Measurements from ENCODE around the gene MZB1. TPM values are rescaled to one million over a fixed set of nuclear protein-coding genes. Genes with fewer than 3 reads are reported as not detected.

MZB1 gene
- total and polyA plus RNA-seq, 2 donors (not counting 1 experiment from before 2014, with no cell fraction given): 0.17 TPM; not detected in 1

GRCh38 chr5:139341187-139341688 is 48.5 kb downstream of the MZB1 start:
- Histone ChIP-seq H3K27me3 (ENCODE audit: control insufficient read depth, insufficient read depth, low read length) (no peaks in the 10 kb centered on the region), H3K4me3 (replicated peaks in 1 of 4; ENCODE audit: control extremely low read depth in 1 of 4, insufficient read depth in 1 of 4, low read depth in 3 of 4, low read length in 4 of 4) (peak overlapping the region; percentile 15 to 98 (median 72)), H3K9me3 (ENCODE audit: control insufficient read depth, insufficient read depth, low read depth, low read length) (no peaks in the 10 kb centered on the region), H2AFZ (ENCODE audit: low read length) (peak overlapping the region; percentile 59), H3K79me2 (ENCODE audit: control insufficient read depth, insufficient read depth, low read length) (peaks cover 40% of the 10 kb centered on the region), H3K9ac (ENCODE audit: insufficient read depth, low read length) (no peak overlapping the region), H3K4me2 (ENCODE audit: extremely low read depth, insufficient read depth, low read length) (peak overlapping the region; percentile 55), H4K20me1 (ENCODE audit: control insufficient read depth, extremely low read depth, insufficient read depth, low read length) (no peaks in the 10 kb centered on the region), H3K36me3 (ENCODE audit: control insufficient read depth, insufficient read depth, low read length) (no peaks in the 10 kb centered on the region), H3K4me1 (ENCODE audit: control insufficient read depth, extremely low read depth, insufficient read depth, low read length) (peaks cover 4% of the 10 kb centered on the region), H3K27ac (ENCODE audit: insufficient read depth, low read length) (peak overlapping the region; percentile 21)
- DNase-seq (ENCODE audit: low read depth in 2 of 2): no peak
- TF ChIP-seq, protein P1, sequence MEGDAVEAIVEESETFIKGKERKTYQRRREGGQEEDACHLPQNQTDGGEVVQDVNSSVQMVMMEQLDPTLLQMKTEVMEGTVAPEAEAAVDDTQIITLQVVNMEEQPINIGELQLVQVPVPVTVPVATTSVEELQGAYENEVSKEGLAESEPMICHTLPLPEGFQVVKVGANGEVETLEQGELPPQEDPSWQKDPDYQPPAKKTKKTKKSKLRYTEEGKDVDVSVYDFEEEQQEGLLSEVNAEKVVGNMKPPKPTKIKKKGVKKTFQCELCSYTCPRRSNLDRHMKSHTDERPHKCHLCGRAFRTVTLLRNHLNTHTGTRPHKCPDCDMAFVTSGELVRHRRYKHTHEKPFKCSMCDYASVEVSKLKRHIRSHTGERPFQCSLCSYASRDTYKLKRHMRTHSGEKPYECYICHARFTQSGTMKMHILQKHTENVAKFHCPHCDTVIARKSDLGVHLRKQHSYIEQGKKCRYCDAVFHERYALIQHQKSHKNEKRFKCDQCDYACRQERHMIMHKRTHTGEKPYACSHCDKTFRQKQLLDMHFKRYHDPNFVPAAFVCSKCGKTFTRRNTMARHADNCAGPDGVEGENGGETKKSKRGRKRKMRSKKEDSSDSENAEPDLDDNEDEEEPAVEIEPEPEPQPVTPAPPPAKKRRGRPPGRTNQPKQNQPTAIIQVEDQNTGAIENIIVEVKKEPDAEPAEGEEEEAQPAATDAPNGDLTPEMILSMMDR (conservative IDR thresholded peaks at IDR 0.05 in 1 of 2, IDR thresholded peaks at IDR 0.05 in 1 of 2; ENCODE audit: low read depth in 1 of 2, low read length in 2 of 2): no peak
- no peak for TF ChIP-seq EZH2 (IDR thresholded peaks at IDR 0.05; ENCODE audit: low read length, missing control alignments)

- Histone ChIP-seq H3K27ac (ENCODE audit: insufficient read depth, low read length) (no peak overlapping the region), H3K9ac (ENCODE audit: insufficient read depth, low read length) (no peak overlapping the region), H3K4me1 (ENCODE audit: control insufficient read depth, extremely low read depth, insufficient read depth, low read length) (peaks cover 4% of the 10 kb centered on the region), H2AFZ (ENCODE audit: low read length) (no peak overlapping the region), H3K4me2 (ENCODE audit: extremely low read depth, insufficient read depth, low read length) (no peak overlapping the region), H3K4me3 (replicated peaks in 1 of 4; ENCODE audit: control extremely low read depth in 1 of 4, insufficient read depth in 1 of 4, low read depth in 3 of 4, low read length in 4 of 4) (no peak overlapping the region), H3K36me3 (ENCODE audit: control insufficient read depth, insufficient read depth, low read length) (no peaks in the 10 kb centered on the region), H3K9me3 (ENCODE audit: control insufficient read depth, insufficient read depth, low read depth, low read length) (no peaks in the 10 kb centered on the region), H4K20me1 (ENCODE audit: control insufficient read depth, extremely low read depth, insufficient read depth, low read length) (no peaks in the 10 kb centered on the region), H3K79me2 (ENCODE audit: control insufficient read depth, insufficient read depth, low read length) (peaks cover 32% of the 10 kb centered on the region), H3K27me3 (ENCODE audit: control insufficient read depth, insufficient read depth, low read length) (no peaks in the 10 kb centered on the region)
- peak in 1 of 2 donors; percentile 20 for DNase-seq (ENCODE audit: low read depth in 2 of 2)
- no peak for TF ChIP-seq EZH2 (IDR thresholded peaks at IDR 0.05; ENCODE audit: low read length, missing control alignments)
- TF ChIP-seq, protein P1 (conservative IDR thresholded peaks at IDR 0.05 in 1 of 2, IDR thresholded peaks at IDR 0.05 in 1 of 2; ENCODE audit: low read depth in 1 of 2, low read length in 2 of 2): no peak
Measured at GRCh38 chr5:139340051-139340450, 49.7 kb downstream of the MZB1 start.

Other genes with a start within 250 kb of the MZB1 start
- 59.8 and 85.5 TPM in 2 replicates for gene SIL1, start 191.5 kb downstream of the MZB1 start, total RNA-seq
- gene SIL1, start 191.5 kb downstream of the MZB1 start, polyA plus RNA-seq: 52.6 and 66.4 TPM in 2 replicates
- gene MATR3, start 96.2 kb downstream of the MZB1 start, total RNA-seq: 183 and 275 TPM in 2 replicates
- 167 and 175 TPM in 2 replicates for gene MATR3, start 96.2 kb downstream of the MZB1 start, polyA plus RNA-seq
- 59.0 and 68.1 TPM in 2 replicates for gene PAIP2, start 48.1 kb downstream of the MZB1 start, total RNA-seq
- 79.6 and 105 TPM in 2 replicates for gene PAIP2, start 48.1 kb downstream of the MZB1 start, polyA plus RNA-seq
- not detected in 2 replicates for gene SLC23A1, start 6.6 kb downstream of the MZB1 start, total RNA-seq
- not detected in 2 replicates for gene SLC23A1, start 6.6 kb downstream of the MZB1 start, polyA plus RNA-seq
- 0.77 and 1.5 TPM in 2 replicates for gene PROB1, start 5.2 kb upstream of the MZB1 start, total RNA-seq
- gene PROB1, start 5.2 kb upstream of the MZB1 start, polyA plus RNA-seq: 0.34 and 0.43 TPM in 2 replicates
- 6.4 and 7.4 TPM in 2 replicates for gene SPATA24, start 14.2 kb upstream of the MZB1 start, total RNA-seq
- 5.3 and 5.6 TPM in 2 replicates for gene SPATA24, start 14.2 kb upstream of the MZB1 start, polyA plus RNA-seq
- gene DNAJC18, start 49.6 kb upstream of the MZB1 start, total RNA-seq: 12.6 and 13.6 TPM in 2 replicates
- 9.4 and 14.6 TPM in 2 replicates for gene DNAJC18, start 49.6 kb upstream of the MZB1 start, polyA plus RNA-seq
- gene ECSCR, start 72.8 kb upstream of the MZB1 start, total RNA-seq: not detected in 2 replicates
- gene ECSCR, start 72.8 kb upstream of the MZB1 start, polyA plus RNA-seq: 0.18 and 0.24 TPM in 2 replicates
- not detected in 2 replicates for gene SMIM33, start 81.1 kb upstream of the MZB1 start, total RNA-seq
- gene SMIM33, start 81.1 kb upstream of the MZB1 start, polyA plus RNA-seq: not detected in 2 replicates
- gene STING1, start 92.8 kb upstream of the MZB1 start, total RNA-seq: 35.7 and 70.2 TPM in 2 replicates
- 70.9 and 78.4 TPM in 2 replicates for gene STING1, start 92.8 kb upstream of the MZB1 start, polyA plus RNA-seq
- 49.1 and 62.9 TPM in 2 replicates for gene UBE2D2, start 171.4 kb upstream of the MZB1 start, total RNA-seq
- gene UBE2D2, start 171.4 kb upstream of the MZB1 start, polyA plus RNA-seq: 52.9 and 56.5 TPM in 2 replicates

Data from fibroblast of lung (primary cell).